Right renal pelvis (tissue), 4 donors: ENCODE data around the gene TMEM134. TPM values are rescaled to one million over a fixed set of nuclear protein-coding genes. Genes with fewer than 3 reads are reported as not detected.

Experiments used
- DNase-seq, 4 donors: peaks; one replicate each; pipeline ENCODE4 v3.0.0-alpha.2; 2013; ENCODE audit warnings: low read depth in 4 of 4, low spot score in 3 of 4, missing footprints in 1 of 4
- polyA plus RNA-seq, 4 donors: library from polyadenylated mRNA; unstranded; fragments of 120-200 nt; gene quantifications; one replicate each; pipeline ENCODE4 v1.2.1, GENCODE V29; 2013; ENCODE audit not compliant: insufficient read length in 4 of 4

The TMEM134 gene
- polyA plus RNA-seq, 4 donors, result 43.8 to 73.6 (median 49.3) TPM

DNA sequence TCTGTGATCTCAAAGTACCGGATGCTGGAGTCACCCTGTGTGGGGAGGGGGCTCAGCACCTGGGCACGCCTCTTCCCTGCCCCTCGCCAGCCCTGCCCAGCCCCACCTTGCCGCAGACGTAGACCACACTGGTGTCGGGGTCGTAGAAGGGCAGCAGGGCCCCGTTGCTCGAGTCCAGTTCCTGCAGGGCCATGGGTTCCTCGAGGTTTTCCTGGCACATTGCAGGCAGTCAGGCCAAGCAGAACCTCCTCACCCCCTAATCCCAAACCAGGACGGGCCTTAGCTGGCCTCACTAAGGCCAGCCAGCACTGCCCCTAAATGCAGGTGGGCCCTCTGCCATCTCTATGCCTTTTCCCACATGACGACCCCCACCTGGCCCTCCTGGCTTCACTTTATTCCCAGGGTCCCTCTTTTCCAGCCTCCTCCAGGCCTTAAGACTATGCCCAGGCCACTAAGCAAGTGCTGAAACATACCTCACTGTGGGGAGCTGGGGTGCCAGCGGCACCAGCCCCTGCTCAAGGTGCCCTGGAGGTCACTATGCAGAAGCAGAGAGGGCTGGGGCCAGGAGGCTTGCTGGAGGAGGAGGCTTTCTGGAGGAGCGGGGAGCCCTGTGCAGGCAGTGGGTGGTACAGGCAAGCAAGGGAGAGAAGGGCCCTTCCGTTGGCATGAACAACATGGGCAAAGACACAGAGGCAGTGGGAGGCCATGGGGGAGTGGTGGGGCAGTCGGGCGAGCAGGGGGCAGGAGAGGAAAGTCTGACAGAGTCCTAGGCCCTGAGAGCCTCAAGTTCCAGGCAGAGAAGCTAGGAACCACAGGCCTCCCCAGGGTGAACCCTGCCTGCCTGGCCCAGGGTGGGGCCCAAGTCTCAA lies 28.6 kb downstream of the TMEM134 start:
- no peak for DNase-seq

DNA sequence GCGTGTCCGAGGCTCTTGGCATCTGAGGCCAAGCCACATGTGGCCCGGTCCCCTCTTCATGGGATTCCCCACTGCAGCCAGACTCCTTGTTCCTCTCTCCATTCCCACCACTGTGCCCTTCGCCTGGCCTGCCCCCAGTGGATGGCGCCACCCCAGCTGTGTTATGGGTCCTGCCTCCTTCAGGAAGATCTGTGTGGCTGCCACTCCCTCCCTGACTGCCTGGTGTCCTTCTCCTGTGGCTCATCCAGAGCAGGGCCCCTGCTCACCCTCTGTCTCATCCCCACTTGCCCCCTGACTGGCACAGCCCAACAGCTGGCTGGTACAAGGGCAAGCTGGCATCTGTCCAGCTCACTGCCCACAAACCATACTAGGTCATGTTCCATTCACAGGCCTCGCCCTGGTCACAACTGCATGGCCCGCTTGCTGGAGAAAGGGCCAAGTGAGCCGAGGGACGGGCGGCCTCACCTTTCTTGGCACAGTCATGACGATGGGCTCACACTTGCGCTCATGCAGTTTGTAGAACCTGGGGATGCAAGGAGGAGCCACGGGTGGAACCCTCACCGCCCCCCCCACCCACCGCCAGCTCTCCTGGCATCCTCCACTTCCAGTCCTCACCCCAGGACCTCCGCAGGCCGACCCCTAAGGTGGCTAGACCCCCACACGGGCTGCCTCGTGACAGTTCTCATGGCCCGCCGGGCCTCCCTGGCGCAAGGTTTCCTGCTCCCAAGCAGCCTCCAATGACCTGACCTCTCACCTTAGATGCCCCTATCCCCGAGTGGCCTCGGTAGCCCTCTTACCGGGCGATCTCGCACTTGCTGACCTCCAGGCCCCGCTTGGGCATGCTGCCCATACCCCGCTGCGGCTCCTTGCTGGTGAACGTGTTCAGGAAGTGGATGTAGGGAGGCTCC lies 29.5 kb downstream of the TMEM134 start:
- no peak for DNase-seq

DNA sequence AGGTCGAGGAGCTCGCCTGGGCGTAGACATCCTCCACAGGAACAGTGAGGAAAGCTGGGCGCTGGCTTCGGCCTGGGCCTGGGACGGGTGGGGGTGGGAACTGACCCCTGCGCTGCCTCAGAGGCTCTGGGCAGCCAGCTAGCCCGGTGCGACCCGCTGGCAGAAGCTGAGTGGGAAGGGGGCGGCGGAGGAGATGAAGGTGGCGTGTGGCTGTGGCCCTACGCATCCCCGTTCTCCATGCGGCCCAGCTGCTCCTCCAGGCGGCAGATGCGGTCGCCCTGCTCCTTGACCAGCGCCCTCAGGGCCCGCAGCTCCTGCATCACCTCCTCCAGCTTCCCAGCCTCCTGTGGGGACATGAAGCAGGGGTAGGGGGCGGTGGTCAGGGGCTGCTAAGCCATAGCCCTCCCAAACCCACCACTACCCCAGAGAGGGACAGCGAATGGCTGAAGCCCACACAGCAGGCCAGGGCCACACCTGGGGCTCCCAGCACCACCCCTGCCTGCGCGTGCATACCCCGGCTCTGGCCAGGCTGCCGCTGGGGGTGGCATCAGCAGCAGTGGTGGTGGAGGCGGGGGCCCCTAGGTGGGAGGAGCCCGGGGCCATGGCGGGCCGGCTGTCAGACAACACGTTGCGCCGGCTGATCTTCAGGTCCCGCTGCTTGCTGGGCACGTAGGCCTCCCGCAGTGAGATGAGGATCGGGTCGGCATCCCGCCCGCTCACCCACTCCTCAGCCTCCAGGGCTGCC lies 30.7 kb downstream of the TMEM134 start:
- no peak for DNase-seq

DNA sequence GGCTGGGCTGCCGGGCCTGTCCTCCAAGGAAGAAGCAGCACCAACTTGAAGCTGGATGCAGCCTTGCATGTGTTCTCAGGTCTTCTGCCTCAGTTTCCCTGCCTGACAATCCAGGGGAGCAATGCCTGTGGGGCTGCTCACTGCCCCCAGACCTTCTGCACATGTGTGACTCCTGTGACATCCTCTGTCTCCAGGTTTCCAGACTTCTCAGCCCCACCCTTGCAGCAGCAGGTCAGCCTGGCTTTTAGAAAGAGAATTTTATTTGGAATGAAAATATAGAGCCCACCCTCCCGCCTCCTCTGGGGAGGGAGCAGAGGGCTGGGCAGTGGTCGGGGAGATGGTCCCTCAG lies 31.3 kb downstream of the TMEM134 start:
- DNase-seq, result no peak

DNA sequence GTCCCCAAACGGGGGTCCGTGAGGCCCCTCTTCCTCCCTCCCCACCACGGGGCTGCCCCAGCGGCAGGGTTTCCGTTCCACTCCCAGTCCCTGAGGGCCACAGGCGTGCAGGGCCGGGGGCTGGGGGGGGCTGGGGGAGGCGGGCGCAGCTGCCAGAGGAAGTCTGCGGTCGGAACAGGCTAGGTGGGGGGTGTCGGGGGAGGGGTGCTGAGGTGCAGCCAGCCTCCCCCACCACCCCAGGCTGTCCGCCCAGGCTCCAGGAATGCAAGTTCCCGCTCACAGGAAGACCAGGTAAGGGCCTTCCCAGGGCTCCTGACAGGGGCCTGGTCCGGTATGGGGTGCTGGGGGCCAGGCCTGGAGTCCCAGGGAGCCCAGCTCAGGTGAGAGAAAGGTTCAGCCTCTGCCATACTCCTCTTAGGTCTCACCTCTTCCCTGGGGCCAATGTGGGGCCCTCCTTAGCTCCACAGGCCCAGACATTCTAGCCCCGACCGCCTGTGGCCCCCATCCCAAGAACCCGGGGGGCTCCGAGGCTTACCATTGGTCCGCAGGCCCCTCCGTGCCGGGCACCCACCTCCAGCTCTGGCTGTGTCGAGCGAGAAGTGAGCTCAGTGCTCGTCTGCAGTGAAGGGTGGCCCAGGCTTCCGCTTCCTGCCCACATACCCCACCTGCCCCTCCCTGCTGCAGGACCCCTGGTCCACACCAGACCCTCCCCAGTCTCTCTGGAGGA lies 31.8 kb downstream of the TMEM134 start, which contains the start of gene PTPRCAP:
PTPRCAP (minus strand) TSS at position 601 of the 727 bp plus-strand sequence; CDS start at position 538, 63 bp downstream.
- DNase-seq, result no peak

DNA sequence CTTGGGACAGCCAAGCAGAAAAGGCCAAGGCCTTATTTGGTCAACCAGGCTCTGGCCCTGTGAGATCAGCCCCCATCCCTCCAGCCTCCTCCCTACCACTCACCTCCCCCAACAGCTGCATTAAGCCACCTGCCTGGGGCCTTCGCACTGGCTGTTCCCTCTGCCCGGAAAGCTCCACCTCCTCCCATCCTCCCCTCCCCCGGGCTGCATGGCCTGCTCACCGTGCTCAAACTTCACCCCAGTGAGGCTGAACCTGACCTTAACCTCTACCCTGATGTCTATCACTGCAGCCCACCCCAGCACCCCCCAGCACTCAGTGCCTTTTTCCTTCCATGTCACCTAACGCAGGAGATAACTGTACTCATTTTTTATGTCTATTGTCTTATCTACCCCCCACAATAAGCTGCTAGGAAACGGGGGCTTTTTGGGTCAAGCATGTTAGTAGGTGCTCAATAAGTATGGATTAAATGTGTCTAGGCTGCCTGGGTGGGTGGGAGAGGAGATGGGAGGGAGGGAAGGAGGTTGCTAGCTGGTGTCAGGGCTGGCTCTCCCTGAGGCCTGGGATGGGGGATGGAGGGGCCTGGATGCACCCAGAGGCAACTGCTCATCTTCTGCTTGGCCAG lies 32.5 kb downstream of the TMEM134 start:
- DNase-seq, result no peak

DNA sequence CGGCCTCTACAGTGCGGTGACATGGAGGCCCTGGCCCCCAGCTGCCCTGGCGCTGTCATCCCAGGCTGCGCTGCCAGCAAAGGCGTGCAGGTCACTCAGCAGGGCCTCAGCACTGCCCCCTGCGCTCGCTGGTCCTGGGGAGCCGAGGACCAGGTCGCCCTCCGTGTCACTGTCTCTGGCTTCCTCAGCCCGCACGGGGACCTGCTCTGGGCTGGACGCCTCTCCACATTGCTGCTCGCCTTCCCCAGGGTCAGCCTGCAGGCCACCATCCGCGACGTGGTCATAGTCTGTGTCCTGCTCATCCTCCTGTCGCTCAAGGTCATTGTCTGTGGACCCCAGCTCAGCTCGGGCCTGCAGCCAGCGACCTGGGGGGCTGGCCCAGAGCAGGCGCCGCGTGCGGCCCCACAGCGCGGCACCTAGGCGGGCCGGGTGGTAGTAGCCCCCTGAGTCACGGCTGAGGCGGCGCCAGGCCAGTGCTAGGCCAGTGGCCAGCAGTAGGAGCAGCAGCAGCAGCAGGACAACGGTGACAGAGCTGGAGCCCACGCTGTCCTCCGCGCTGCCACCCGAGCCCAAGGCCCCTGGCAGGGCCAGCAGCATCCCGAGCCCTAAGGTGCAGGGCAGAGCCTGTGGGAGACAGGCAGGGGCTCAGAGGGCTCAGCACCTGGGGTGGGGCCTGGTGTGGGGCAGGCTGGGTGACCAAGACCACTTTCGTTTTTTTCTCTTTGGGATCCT lies 33.2 kb downstream of the TMEM134 start:
- DNase-seq, result no peak

DNA sequence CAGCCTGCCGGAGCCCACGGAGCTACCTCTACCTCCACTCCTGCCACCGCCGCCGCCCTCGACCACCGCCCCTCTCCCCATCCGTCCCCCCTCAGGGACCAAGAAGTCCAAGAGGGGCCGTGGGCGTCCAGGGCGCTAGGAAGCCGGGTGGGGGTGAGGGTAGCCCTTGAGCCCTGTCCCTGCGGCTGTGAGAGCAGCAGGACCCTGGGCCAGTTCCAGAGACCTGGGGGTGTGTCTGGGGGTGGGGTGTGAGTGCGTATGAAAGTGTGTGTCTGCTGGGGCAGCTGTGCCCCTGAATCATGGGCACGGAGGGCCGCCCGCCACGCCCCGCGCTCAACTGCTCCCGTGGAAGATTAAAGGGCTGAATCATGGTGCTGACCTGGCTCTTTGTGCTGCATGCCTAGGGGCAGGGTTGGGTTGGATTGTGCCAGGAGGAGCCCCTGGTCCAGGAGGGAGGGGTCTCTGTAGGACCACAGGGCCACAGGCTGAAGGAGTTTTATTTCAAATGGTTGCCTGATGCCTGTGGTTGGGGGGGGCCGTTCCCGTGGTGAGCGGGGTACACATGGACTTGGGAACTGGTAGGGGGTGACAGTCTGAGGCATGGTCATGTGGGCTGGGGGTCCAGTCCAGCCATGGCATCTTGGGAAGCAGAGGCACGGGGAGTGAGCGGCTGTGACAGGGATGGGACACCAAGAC lies 33.9 kb downstream of the TMEM134 start:
- DNase-seq, result no peak

DNA sequence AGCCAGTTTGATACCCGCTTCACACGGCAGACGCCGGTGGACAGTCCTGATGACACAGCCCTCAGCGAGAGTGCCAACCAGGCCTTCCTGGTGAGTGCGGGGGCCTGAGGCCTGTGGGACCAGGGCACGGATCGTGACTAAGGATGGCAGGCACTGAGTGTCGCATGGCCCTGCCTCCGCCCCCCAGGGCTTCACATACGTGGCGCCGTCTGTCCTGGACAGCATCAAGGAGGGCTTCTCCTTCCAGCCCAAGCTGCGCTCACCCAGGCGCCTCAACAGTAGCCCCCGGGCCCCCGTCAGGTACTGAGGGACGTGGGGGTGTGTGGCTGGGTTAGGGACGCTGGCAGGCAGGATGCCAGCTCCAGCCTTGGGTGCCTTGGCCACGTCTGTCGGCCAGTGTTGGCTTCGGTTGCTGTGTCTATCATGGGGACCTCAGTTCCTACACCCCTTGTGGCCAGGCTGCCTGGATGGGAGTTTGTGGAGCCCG lies 34.6 kb downstream of the TMEM134 start:
- no peak for DNase-seq

DNA sequence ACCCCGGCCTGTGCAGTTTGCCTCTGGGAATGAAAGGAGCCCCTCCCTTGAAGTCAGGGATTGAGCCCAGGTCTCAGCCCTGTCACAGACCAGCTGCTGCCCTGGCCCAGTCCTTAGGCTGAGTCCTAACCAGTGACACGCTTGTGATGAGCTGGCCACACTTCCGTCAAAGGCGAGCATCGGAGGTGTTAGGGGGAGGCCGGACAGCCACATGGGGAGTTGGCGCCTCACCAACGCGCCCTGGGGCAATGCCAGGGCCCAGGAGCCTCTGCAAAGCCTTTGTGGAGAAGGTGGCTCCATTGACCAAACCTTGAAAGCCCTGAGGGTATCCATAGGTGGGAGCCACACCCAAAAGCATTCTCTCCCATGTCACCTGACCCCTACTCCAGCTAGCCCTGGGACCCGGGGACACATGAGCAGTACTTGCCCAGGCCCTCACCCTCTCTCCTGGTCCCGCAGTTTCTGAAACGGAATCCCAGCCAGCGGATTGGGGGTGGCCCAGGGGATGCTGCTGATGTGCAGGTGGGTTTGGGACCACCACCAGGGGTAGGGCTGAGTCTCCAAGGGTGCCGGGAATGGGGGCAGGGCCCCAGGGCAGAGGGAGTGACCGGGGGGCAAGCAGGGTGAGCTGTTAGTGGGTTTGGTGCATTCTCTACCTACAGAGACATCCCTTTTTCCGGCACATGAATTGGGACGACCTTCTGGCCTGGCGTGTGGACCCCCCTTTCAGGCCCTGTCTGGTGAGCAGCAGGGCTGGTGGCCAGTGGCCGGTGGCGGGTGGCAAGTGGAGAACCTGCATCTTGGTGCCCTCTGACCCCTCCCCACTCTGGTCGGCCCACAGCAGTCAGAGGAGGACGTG lies 35.3 kb downstream of the TMEM134 start:
- no peak for DNase-seq

DNA sequence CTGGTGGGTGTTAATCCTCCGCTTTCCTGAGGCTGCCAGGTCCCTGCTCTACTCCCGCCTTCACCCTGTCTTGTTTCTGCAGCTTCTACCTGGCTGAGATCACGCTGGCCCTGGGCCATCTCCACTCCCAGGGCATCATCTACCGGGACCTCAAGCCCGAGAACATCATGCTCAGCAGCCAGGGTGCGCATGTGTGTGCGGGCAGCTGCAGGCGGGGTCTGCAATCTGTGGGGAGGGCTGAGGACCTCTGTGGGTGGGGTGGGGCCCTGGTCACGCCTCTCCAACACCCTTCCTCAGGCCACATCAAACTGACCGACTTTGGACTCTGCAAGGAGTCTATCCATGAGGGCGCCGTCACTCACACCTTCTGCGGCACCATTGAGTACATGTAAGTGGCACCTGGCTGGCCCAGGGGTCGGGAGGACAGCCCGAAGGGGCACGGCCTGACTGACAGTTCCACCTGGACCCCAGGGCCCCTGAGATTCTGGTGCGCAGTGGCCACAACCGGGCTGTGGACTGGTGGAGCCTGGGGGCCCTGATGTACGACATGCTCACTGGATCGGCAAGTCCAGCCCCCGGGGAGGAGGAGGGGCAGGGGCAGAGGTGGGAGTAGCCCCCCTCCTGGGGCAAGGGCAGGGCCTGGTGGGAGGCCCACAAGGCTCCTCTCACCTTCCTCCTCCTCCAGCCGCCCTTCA lies 36.2 kb downstream of the TMEM134 start:
- DNase-seq, result no peak

DNA sequence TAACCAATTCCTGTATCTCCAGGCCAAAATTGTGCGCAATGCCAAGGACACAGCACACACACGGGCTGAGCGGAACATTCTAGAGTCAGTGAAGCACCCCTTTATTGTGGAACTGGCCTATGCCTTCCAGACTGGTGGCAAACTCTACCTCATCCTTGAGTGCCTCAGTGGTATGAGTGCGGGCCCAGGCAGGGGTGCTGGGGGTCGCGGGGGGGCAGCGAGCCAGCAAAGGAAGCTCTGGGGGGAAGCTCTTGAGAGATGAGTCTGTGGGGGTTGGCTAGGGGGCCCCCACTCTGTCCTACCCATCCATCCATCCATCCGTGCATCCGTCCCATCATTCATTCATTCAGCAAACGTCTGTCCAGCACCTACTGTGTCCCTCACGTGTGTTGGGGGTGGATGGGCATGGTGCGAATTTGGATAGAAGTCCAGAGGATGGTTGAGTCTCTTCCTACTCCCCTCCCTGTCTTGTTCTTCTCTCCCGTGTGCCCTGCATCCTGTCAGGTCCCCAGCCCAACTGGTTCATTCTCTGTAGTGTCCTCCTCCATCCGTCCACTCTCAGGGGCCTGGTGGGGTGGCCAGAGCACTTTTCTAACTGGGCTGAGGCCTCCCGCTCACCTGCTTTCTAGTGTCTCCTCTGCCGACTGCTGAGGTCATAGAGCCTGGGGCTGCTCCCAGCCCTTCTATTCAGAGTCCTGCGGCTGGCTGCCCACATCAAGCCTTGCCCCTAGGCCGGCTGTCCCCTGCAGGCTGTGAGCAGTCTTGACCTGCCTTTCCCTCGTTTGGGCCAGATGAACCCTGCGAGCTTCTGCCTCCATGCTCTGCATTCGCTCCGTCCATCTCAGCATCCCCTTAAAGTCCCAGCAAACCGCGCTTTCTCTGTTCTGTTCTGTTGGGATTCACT lies 37.5 kb downstream of the TMEM134 start:
- no peak for DNase-seq

DNA sequence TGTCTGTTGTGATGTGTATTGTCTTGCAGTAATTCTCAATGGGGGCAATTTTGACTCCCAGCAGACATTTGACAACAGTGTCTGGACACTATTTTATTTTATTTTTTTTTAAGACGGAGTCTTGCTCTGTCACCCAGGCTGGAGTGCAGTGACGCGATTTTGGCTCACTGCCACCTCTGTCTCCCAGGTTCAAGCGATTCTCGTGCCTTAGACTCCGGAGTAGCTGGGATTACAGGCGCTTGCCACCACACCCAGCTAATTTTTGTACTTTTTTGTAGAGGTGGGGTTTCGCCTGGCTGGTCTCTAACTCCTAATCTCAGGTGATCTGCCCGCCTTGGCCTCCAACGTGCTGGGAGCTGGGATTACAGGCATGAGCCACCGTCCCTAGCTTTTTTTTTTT lies 39.3 kb downstream of the TMEM134 start:
- DNase-seq, result no peak

DNA sequence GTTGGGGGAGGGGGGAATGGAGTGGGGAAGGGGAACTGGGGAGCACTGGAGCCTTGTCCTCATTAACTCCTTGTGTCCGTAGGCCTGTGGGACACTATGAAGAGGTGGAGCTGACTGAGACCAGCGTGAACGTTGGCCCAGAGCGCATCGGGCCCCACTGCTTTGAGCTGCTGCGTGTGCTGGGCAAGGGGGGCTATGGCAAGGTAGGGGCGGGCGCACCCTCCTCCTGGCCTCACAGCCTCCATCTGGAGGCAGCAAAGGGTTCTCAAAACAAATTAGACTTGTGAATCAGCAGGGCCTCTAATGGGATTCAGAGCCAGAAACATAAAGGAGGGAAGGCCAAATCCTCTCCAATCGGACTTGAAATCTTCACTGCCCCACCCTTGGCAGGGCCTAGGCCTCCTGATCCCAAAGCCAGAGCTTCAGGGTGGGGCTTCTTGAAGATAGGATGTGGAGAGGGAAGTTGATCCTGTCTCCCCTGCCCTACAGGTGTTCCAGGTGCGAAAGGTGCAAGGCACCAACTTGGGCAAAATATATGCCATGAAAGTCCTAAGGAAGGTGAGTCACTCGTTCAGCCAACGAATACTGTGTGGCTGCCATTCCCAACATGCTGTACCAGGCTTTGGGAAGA lies 39.9 kb downstream of the TMEM134 start:
- no peak for DNase-seq
